GM23338 (cell line): ENCODE results near the gene LIPT1.

Source experiments
- CREB1 ChIP-seq: fragments of 250-450 bp; sonication (Bioruptor Pico); IDR thresholded peaks from 2 replicates; pipeline ENCODE4 v1.5.0; 2020; ENCODE audit warnings: low read depth, mild to moderate bottlenecking, moderate library complexity
- ETS1 ChIP-seq: IDR thresholded peaks from 2 replicates; pipeline ENCODE4 v1.6.1; 2016; ENCODE audit warnings: antibody characterized with exemption
- EZH2 ChIP-seq: fragments of 200-600 bp; sonication (generic); IDR thresholded peaks from one replicate; pipeline ENCODE4 v1.8.0; 2017; ENCODE audit warnings: antibody characterized with exemption, mild to moderate bottlenecking, low read depth; ENCODE audit not compliant: unreplicated experiment
- EZH2phosphoT487 ChIP-seq: fragments of 200-600 bp; sonication (generic); IDR thresholded peaks from one replicate; pipeline ENCODE4 v1.8.1; 2018; ENCODE audit warnings: antibody characterized with exemption; ENCODE audit not compliant: unreplicated experiment
- JUNB ChIP-seq: IDR thresholded peaks from one replicate; pipeline ENCODE4 v1.6.1; 2016; ENCODE audit warnings: antibody characterized with exemption; ENCODE audit not compliant: unreplicated experiment
- NANOG ChIP-seq: IDR thresholded peaks from 2 replicates; pipeline ENCODE4 v1.6.1; 2016; ENCODE audit warnings: antibody characterized with exemption, borderline replicate concordance
- POLR2AphosphoS5 ChIP-seq: IDR thresholded peaks from 2 replicates; pipeline ENCODE4 v1.6.1; 2016; ENCODE audit warnings: antibody characterized with exemption, low read depth
- STAT1 ChIP-seq: IDR thresholded peaks from one replicate; pipeline ENCODE4 v1.6.1; 2016; ENCODE audit warnings: antibody characterized with exemption; ENCODE audit not compliant: unreplicated experiment
- ZNF114 ChIP-seq: fragments of 250-450 bp; sonication (Bioruptor Pico); IDR thresholded peaks from 2 replicates; pipeline ENCODE4 v1.5.0; 2020; ENCODE audit warnings: mild to moderate bottlenecking, moderate library complexity
- ZNF331 ChIP-seq: fragments of 250-450 bp; sonication (Bioruptor Pico); IDR thresholded peaks from 2 replicates; pipeline ENCODE4 v1.5.0; 2020; ENCODE audit warnings: low read depth, mild to moderate bottlenecking, moderate library complexity
- TF ChIP-seq, protein P1 (sequence below), 2 experiments: fragments of 200-600 bp in 1 of 2; sonication (generic) in 1 of 2; conservative IDR thresholded peaks; 2 replicates each; pipeline versions ENCODE4 v1.5.1 to v1.6.1; 2016 to 2017; ENCODE audit warnings: antibody characterized with exemption in 2 of 2, low read depth in 2 of 2, mild to moderate bottlenecking in 2 of 2, moderate library complexity in 1 of 2
- TF ChIP-seq, protein P2 (sequence below): IDR thresholded peaks from one replicate; pipeline ENCODE4 v1.6.1; 2018; ENCODE audit warnings: antibody characterized with exemption; ENCODE audit not compliant: unreplicated experiment

DNA sequence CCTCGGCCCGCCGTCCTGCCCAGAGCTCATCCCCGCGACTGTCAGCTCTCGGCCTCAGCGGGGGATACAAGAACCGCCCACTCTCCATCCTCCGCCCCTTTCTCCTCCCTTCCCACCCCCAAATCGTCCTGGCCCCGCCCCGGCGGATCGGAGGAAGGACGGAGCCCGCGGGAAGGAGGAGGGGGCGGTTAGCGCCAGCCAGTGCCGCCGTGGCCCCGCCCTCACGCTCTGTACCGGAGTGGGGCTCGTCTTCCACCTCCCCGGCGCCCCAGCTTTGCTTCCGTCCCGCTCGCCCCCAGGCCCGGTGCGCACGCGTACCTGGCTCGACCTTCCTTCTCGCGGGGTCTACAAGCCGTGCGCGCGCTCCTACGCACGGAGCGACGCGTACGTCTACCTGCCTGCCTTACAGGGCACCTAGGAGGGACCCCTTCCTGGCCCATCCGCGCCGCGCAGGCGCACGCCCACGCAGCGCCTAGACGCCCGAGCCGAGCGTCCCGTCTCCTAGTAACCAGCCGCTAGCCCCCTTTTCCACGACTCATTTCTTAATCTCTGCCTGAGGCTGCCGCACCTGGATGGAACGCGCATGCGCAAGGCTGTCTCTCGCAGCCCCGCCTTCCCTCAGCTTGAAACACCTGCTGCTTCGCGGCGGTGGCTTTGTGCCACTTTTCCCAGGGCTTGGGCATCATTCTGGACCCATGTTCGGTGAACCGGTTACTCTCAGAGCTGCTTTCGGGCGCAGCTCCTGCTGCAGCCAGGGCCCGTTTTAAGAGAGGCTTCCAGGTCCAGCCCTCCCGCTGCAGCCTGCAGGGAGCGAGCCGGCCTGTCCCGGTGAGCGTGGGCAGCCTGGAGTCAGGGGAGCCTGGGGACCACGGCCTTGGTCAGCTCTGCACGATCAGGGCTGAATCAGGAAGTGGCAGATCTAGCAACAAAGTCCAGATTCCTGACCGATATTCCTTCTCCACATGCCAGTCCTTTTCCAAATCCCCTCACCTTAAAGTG lies 13.4 kb upstream of the LIPT1 start, which contains the start of gene C2orf15:
- TF ChIP-seq NANOG = no peak
- peak; percentile 81 for TF ChIP-seq POLR2AphosphoS5
- no peak for TF ChIP-seq EZH2phosphoT487
- TF ChIP-seq, protein P1, sequence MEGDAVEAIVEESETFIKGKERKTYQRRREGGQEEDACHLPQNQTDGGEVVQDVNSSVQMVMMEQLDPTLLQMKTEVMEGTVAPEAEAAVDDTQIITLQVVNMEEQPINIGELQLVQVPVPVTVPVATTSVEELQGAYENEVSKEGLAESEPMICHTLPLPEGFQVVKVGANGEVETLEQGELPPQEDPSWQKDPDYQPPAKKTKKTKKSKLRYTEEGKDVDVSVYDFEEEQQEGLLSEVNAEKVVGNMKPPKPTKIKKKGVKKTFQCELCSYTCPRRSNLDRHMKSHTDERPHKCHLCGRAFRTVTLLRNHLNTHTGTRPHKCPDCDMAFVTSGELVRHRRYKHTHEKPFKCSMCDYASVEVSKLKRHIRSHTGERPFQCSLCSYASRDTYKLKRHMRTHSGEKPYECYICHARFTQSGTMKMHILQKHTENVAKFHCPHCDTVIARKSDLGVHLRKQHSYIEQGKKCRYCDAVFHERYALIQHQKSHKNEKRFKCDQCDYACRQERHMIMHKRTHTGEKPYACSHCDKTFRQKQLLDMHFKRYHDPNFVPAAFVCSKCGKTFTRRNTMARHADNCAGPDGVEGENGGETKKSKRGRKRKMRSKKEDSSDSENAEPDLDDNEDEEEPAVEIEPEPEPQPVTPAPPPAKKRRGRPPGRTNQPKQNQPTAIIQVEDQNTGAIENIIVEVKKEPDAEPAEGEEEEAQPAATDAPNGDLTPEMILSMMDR (conservative IDR thresholded peaks at IDR 0.05; ENCODE audit: low read depth in 2 of 2) = no peak
- no peak for TF ChIP-seq JUNB
- TF ChIP-seq, protein P2, sequence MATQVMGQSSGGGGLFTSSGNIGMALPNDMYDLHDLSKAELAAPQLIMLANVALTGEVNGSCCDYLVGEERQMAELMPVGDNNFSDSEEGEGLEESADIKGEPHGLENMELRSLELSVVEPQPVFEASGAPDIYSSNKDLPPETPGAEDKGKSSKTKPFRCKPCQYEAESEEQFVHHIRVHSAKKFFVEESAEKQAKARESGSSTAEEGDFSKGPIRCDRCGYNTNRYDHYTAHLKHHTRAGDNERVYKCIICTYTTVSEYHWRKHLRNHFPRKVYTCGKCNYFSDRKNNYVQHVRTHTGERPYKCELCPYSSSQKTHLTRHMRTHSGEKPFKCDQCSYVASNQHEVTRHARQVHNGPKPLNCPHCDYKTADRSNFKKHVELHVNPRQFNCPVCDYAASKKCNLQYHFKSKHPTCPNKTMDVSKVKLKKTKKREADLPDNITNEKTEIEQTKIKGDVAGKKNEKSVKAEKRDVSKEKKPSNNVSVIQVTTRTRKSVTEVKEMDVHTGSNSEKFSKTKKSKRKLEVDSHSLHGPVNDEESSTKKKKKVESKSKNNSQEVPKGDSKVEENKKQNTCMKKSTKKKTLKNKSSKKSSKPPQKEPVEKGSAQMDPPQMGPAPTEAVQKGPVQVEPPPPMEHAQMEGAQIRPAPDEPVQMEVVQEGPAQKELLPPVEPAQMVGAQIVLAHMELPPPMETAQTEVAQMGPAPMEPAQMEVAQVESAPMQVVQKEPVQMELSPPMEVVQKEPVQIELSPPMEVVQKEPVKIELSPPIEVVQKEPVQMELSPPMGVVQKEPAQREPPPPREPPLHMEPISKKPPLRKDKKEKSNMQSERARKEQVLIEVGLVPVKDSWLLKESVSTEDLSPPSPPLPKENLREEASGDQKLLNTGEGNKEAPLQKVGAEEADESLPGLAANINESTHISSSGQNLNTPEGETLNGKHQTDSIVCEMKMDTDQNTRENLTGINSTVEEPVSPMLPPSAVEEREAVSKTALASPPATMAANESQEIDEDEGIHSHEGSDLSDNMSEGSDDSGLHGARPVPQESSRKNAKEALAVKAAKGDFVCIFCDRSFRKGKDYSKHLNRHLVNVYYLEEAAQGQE = no peak
- TF ChIP-seq STAT1 = no peak
- no peak for TF ChIP-seq EZH2
- TF ChIP-seq CREB1 (CRISPR knock-in tag) = 0 out of 2 replicates have a peak, but pooled peaks have one; percentile 28
- TF ChIP-seq ZNF114 (CRISPR knock-in tag) = no peak
- no peak for TF ChIP-seq ZNF331 (CRISPR knock-in tag)
- no peak for TF ChIP-seq ETS1
